Mesothelial cell of epicardium (in vitro differentiated cells): ENCODE measurements around the gene SGCD. TPM values are rescaled to one million over a fixed set of nuclear protein-coding genes. Genes with fewer than 3 reads are reported as not detected.

Experiments
- DNase-seq, 2 experiments: peaks; one replicate each; pipeline ENCODE4 v3.0.0; 2021; ENCODE audit warnings: low spot score in 2 of 2; ENCODE audit not compliant: unreplicated experiment in 2 of 2
- H3K27ac Mint-ChIP-seq: 2 replicates; pipeline ENCODE4 v1.8.0; 2021; ENCODE audit warnings: mixed read lengths
- H3K27me3 Mint-ChIP-seq: 2 replicates; pipeline ENCODE4 v1.8.0; 2021; ENCODE audit warnings: low read depth, mixed read lengths
- H3K36me3 Mint-ChIP-seq: 2 replicates; pipeline ENCODE4 v1.8.0; 2021; ENCODE audit warnings: mixed read lengths
- H3K4me1 Mint-ChIP-seq: 2 replicates; pipeline ENCODE4 v1.8.0; 2021; ENCODE audit warnings: mixed read lengths
- H3K4me3 Mint-ChIP-seq: 2 replicates; pipeline ENCODE4 v1.8.0; 2021; ENCODE audit warnings: mild to moderate bottlenecking, moderate library complexity, mixed read lengths
- H3K9me3 Mint-ChIP-seq: 2 replicates; pipeline ENCODE4 v1.8.0; 2021; ENCODE audit warnings: mixed read lengths
- CTCF ChIP-seq: fragments of 200-600 bp; sonication (generic); IDR thresholded peaks from one replicate; pipeline ENCODE4 v1.5.0; 2021; ENCODE audit warnings: antibody characterized with exemption; ENCODE audit not compliant: unreplicated experiment
- total RNA-seq: library from RNA; stranded (reverse); gene quantifications from 3 replicates; pipeline ENCODE4 v1.2.1, GENCODE V29; 2021

The SGCD gene
- total RNA-seq, 1 donor from 2014 or later = 4.9 TPM

GRCh38 chr5:156361436-156362109 lies 34.6 kb downstream of the SGCD start:
- no peak for TF ChIP-seq CTCF
- H3K27me3 Mint-ChIP-seq = no peaks in the 10 kb centered on the region
- H3K9me3 Mint-ChIP-seq = no peaks in the 10 kb centered on the region
- H3K36me3 Mint-ChIP-seq = no peaks in the 10 kb centered on the region
- no peaks in the 10 kb centered on the region for H3K4me1 Mint-ChIP-seq
- H3K4me3 Mint-ChIP-seq = no peak overlapping the region
- DNase-seq = no peak
- no peak overlapping the region for H3K27ac Mint-ChIP-seq

GRCh38 chr5:156363861-156364260 lies 36.9 kb downstream of the SGCD start:
- Mint-ChIP-seq H3K36me3 (no peaks in the 10 kb centered on the region), H3K27ac (no peak overlapping the region), H3K4me3 (no peak overlapping the region), H3K9me3 (no peaks in the 10 kb centered on the region), H3K4me1 (no peaks in the 10 kb centered on the region), H3K27me3 (no peaks in the 10 kb centered on the region)
- TF ChIP-seq CTCF = no peak
- DNase-seq = no peak

- H3K4me3 Mint-ChIP-seq = no peak overlapping the region
- H3K27ac Mint-ChIP-seq = no peak overlapping the region
- DNase-seq = no peak
Measured at GRCh38 chr5:156366521-156366920, 39.6 kb downstream of the SGCD start.

GRCh38 chr5:156367597-156367996 lies 40.6 kb downstream of the SGCD start:
- no peak overlapping the region for H3K27ac Mint-ChIP-seq
- no peak overlapping the region for H3K4me3 Mint-ChIP-seq
- no peaks in the 10 kb centered on the region for H3K36me3 Mint-ChIP-seq
- TF ChIP-seq CTCF = no peak
- no peaks in the 10 kb centered on the region for H3K27me3 Mint-ChIP-seq
- DNase-seq = no peak
- H3K9me3 Mint-ChIP-seq = no peaks in the 10 kb centered on the region
- no peaks in the 10 kb centered on the region for H3K4me1 Mint-ChIP-seq

More at GRCh38 chr5:156366521-156366920, 39.6 kb downstream of the SGCD start:
- Mint-ChIP-seq H3K36me3 (no peaks in the 10 kb centered on the region), H3K9me3 (no peaks in the 10 kb centered on the region), H3K4me1 (no peaks in the 10 kb centered on the region), H3K27me3 (no peaks in the 10 kb centered on the region)
- TF ChIP-seq CTCF = no peak

GRCh38 chr5:156375895-156376495 lies 49.0 kb downstream of the SGCD start:
- H3K27ac Mint-ChIP-seq = no peak overlapping the region
- H3K4me1 Mint-ChIP-seq = peaks cover 15% of the 10 kb centered on the region
- DNase-seq = no peak
- no peaks in the 10 kb centered on the region for H3K9me3 Mint-ChIP-seq
- TF ChIP-seq CTCF = no peak
- H3K27me3 Mint-ChIP-seq = peaks cover 6% of the 10 kb centered on the region
- H3K4me3 Mint-ChIP-seq = no peak overlapping the region
- H3K36me3 Mint-ChIP-seq = no peaks in the 10 kb centered on the region
